Stimulated activated CD4-positive, alpha-beta T cell treated with anti-CD3 and anti-CD28 coated beads, Interleukin-12 subunit alpha, Interleukin-12 subunit beta, amount 100 ng/mL, for 48 hours (primary cell): ENCODE data around the gene PARP9.
"Not testable (repeated sequence)": the region's sequence is repeated elsewhere in the genome, so short reads cannot be mapped to it uniquely, and the experiment has no call there.

ENCODE experiments used
- DNase-seq, 3 donors: peaks; one replicate each; pipeline ENCODE4 v3.0.0-alpha.2; 2020; ENCODE audit warnings: low read depth in 2 of 3, low spot score in 1 of 3

The PARP9 gene

GRCh38 chr3:122576174-122576940 lies 12.3 kb upstream of the PARP9 start:
- DNase-seq, result peak; percentile 26 to 52 (median 43)

DNA sequence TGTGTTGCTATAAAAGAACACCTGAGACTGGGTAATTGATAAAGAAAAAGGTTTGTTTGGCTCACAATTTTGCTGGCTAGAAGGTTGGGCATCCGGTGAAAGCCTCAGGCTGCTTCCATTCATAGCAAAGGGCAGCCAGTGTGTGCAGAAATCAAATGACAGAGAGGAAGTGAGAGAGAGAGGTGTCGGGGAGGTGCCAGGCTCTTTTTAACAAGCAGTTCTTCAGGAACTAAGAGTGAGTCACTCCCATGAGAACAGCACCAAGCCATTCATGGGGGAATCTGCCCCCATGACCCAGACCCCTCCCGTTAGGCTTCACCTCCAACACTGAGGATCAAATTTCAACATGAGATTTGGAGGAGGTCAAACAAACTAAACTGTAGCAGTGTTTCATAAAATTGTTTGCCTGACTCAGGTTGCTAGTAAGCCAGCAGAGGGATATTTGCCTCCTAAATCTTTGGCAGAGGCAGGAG lies 8.9 kb upstream of the PARP9 start:
- no peak for DNase-seq

DNA sequence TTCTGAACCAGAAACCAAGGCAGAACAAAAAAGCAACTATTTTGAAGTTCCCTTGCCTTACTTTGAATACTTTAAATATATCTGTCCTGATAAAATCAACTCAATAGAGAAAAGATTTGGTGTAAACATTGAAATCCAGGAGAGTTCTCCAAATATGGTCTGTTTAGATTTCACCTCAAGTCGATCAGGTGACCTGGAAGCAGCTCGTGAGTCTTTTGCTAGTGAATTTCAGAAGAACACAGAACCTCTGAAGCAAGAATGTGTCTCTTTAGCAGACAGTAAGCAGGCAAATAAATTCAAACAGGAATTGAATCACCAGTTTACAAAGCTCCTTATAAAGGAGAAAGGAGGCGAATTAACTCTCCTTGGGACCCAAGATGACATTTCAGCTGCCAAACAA lies 4.7 kb upstream of the PARP9 start:
- no peak for DNase-seq

DNA sequence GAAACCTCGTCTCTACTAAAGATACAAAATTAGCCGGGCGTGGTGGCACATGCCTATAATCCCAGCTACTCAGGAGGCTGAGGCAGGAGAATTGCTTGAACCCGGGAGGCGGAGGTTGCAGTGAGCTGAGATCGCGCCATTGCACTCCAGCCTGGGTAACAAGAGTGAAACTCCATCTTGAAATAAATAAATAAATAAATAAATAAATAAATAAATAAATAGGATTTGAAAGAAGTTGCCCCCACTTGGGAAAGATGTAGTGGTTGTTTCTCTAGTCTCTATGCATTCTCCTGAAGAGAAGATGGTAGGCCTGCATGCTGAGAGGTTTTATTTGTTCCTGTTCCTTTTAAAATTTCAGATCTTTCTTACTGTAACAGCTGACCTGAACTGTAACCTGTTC lies 4.0 kb upstream of the PARP9 start:
- not testable (repeated sequence) for DNase-seq

GRCh38 chr3:122563717-122564025 lies 429 bp downstream of the PARP9 start:
- no peak for DNase-seq

DNA sequence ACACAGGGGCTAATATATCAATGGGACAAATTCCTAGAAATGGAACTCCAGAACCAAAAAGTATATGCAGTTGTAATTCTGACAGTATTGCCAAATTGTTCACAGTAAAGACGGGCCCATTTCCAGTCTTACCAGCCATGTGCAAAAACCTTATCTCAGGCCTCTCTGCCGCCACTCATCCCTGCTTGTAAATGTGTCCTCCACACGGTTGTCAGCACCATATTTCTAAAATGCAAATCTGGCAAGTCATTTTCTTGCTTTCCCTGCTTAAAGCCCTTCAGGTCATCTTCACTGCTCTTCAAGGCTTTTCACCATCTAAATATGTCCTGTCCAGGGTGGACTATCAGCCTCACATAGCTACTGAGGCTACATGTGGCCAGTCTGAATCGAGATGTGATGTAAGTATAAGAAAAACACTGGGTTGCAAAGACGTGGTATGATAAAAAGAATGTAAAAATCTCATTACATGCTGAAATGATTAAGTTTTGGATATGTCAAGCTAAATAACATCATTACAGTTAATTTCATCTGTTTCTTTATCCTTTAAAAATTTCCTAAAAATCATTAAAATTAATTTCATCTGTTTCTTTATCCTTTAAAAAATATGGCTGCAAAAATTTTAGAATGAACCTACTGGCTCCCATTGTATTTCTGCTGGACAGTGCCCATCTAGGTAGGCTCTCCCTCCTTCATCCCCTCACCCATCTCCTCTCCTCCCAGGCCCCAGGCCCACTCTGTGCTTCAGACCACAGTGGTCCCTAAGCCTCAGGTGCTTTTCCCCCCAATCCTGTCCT lies 980 bp downstream of the PARP9 start:
- DNase-seq, result no peak

DNA sequence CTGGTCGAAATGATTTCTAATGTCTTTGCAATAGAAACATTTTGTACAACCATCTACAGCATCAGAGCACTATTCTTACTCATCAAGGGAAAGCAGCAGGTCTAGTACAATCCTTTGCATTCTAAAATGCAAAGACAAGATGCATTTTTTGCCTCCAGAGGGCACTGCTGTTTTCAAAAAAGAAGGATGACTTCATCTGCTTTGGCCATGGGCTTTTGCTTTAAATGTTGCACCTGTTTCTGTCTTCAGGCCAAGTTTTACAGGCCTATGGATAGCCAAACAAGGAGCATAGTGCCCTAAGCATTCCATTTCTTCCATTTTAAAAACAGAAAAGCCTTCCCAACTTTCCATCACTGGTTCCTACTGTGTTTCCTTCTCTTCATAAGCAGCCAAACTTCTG lies 3.4 kb downstream of the PARP9 start:
- peak; percentile 18 to 67 (median 29) for DNase-seq

GRCh38 chr3:122559906-122560305 lies 4.2 kb downstream of the PARP9 start:
- DNase-seq, result no peak

DNA sequence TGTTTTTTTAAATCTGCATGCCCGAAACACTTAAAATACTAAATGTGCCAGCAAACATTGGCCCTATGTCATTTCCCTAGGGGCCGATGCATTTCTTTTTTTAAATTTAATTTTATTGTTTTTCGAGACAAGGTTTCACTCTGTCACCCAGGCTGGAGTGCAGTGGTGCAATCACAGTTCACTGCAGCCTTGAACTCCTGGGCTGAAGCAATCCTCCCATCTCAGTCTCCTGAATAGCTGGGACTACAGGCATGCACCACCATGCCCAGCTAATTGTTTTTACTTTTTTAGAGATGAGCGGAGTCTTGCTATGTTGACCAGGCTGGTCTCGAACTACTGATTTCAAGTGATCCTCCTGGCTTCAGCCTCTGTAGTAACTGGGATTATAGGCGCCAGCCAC lies 5.5 kb downstream of the PARP9 start:
- no peak for DNase-seq

GRCh38 chr3:122557356-122557755 lies 6.7 kb downstream of the PARP9 start:
- no peak for DNase-seq

GRCh38 chr3:122555275-122556071 lies 8.6 kb downstream of the PARP9 start:
- no peak for DNase-seq

DNA sequence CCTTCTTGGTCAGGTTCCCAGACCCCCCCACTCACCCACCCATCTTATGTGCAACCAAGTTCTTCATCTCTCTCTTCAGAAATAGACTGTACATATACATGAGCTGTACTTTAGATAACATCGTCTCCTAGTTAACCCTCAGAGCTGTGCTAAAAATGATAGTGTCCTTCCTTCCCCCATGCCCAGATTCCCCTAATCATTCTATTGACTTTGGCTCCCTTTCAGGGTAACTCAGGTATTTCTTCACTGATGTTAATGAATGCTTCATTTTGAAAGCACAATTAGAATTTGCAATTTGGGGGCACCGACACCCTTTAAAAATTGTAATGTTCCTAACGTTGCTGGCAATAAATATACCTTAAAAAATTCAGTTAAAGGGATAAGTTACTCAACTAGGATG lies 10.9 kb downstream of the PARP9 start:
- no peak for DNase-seq

DNA sequence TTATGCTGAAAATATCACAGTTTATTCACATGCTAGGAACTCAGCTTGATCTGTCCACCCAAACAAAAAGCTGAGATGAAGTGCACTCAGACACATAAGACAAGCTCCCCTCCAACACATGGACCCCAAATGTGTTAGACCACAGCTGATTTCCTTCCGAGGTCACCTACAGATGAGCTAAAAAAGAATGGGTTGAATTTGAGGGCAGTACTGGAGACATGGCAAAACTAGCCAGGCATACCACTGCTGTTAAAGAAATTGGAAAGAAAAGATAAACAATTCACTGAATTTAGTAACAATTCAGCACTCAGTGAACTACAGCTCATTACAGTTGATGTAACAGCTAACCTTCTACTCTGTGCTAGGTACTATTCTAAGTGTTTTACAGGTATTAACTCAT lies 15.5 kb downstream of the PARP9 start:
- DNase-seq, result no peak

- DNase-seq, result no peak
These were observed 16.0 kb downstream of the PARP9 start for GRCh38 chr3:122548076-122548475.

- DNase-seq, result no peak
These were observed 17.9 kb downstream of the PARP9 start for GRCh38 chr3:122546151-122546550.

DNA sequence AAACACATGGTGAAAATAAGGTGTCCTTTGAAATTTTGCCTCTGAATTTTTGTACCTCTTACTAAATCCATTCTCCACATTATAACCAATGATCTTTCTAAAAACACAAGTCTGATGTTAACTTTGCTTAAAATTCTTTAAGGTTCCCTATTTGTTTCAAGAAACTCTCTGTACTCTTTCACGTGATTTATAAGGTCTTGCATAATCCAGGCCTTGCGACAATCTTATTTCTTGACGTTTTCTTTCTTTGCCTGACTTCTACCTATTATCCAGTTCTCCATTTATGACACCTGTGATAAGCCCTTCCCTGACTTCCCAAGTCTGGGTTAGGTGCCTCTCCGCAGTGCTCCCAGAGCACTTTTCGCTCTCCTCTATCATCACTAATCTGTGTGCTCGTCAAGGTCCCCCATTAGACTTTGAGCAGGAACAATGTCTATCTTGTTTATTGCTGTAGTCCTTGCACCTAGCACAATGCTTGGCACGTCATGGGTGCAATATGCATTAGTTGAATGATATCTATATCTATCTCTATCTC lies 25.1 kb downstream of the PARP9 start:
- DNase-seq, result no peak

DNA sequence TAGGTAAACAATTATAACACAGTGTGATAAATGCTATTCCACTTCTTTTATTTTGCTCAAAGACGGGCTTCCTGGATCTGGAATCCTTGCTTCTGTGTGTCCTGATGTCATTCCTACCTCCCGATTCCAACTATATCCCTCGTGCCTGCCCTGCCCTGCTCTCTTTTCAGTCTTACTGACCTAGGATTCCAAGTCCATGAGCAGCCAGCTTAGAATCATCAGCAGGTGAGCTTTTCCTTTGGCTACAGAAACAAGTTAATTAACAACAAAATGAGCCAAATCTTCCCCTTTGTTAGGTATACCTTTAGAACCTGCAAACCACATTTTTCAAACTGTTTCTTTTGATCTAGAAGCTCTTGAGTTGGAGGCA lies 27.5 kb downstream of the PARP9 start:
- no peak for DNase-seq

DNA sequence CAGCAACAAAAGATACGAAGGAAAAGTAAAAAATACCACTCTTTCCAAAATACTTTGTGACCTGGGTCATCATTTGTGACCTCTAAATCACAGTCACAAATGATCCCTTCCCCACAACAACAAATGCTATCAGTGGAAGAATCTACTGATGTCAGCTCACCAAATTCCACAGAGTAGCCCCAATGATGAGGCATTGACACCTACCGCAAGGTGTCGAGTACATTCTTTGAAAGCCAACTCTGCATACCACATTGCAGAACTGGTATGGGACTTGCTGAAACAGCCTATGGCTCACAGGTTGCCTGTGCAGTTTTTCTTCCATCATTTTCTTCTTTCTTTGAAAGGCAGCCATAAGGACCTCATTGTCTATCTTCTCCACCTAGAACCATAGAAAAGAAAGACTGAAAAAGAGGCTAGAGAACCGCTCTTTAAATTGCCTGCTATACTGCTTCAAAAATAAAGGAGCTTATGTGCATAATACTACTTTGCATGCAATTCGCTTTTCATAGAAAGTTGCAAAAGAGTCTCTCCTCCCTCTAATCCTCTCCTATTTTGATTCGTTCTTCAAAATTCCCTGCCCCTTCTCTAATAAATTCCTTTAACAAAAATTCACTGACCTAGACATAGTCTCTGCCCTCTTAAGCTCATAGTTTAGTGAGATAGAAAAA lies 28.0 kb downstream of the PARP9 start:
- DNase-seq, result no peak

DNA sequence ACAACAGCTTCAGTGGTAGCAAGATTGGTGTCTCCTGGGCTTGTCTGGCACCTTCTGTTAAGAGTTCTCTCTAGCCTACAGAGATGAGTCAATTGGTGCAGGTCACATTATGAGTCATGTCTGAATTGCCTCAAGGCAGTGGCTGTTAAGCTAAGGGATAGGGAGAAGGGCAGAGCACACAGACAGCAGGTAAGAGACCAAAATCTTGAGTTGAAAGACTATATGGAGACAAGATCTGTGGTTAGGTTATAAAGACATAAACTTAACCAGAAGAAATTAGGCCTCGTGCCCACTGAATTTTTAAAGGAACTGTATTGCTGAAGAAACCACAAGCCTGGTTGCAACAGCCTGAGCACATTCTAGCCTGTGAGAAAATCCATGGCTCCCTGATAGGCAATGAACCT lies 30.2 kb downstream of the PARP9 start:
- DNase-seq, result peak; percentile 21 to 51 (median 29)

DNA sequence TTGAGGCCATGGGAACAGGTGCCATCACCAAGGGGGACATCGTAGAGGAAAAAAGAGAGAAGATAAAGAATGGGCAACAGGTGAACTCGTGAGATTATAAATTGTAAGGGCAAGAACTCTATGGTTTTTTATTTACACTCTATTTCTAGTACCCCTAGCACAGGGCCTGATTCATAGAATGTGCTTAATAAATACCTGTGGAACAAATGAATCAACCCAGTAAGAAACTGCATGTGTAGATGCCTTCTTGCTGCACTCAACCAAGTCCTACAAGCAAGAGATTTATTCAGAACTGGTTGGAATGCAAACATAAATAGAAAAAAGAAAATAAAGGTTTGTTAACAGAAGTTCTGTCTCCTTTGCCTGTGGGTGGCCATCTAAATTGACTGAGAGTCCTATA lies 30.6 kb downstream of the PARP9 start:
- no peak for DNase-seq

- DNase-seq, result no peak
These were observed 33.9 kb downstream of the PARP9 start for GRCh38 chr3:122530164-122530563.
